Cardiac muscle cell (in vitro differentiated cells and primary cell): ENCODE data around the gene SZT2. TPM values are rescaled to one million over a fixed set of nuclear protein-coding genes. Genes with fewer than 3 reads are reported as not detected.
A peak's percentile ranks its signal among the peaks of the same experiment; 100 is the strongest.

Experiments
- DNase-seq, 2 donors: peaks; one replicate each; pipeline versions ENCODE4 v3.0.0 to v3.0.0-alpha.2; 2010 to 2017; ENCODE audit warnings: low read depth in 1 of 2, low spot score in 1 of 2
- H3K27ac ChIP-seq: fragments of 200-600 bp; sonication (generic); 2 replicates; pipeline ENCODE4 v1.5.1; 2016
- H3K27me3 ChIP-seq: fragments of 200-600 bp; sonication (generic); 2 replicates; pipeline ENCODE4 v1.6.0; 2016; ENCODE audit warnings: control low read depth
- H3K36me3 ChIP-seq: fragments of 200-600 bp; sonication (generic); 2 replicates; pipeline ENCODE4 v1.5.1; 2016; ENCODE audit warnings: control low read depth
- H3K4me1 ChIP-seq: fragments of 200-600 bp; sonication (generic); 2 replicates; pipeline ENCODE4 v1.8.1; 2017; ENCODE audit warnings: low read depth, mild to moderate bottlenecking, mixed run types
- H3K4me3 ChIP-seq: fragments of 200-600 bp; sonication (generic); 2 replicates; pipeline ENCODE4 v1.5.1; 2016; ENCODE audit warnings: mild to moderate bottlenecking
- H3K9me3 ChIP-seq: fragments of 200-600 bp; sonication (generic); 2 replicates; pipeline ENCODE4 v1.5.1; 2017; ENCODE audit warnings: low read depth, mild to moderate bottlenecking, control low read depth
- polyA plus RNA-seq: library from polyadenylated mRNA; unstranded; fragments of >200 nt; fragmentation: Nextera tagmentation; extraction: Ambion mirVana; gene quantifications from 2 replicates; pipeline ENCODE4 v1.2.1, GENCODE V29; 2016
- total RNA-seq: library from RNA; depleted of rRNA; stranded (reverse); fragments of >200 nt; gene quantifications from 2 replicates; pipeline ENCODE4 v1.2.3, GENCODE V29; 2016
- TF ChIP-seq, protein P1 (sequence below): IDR thresholded peaks from 2 replicates; pipeline ENCODE4 v1.5.1; 2012; ENCODE audit warnings: low read depth, mild to moderate bottlenecking, low read length

The SZT2 gene
- total and polyA plus RNA-seq, 2 experiments from 2014 or later: 11.5 to 28.2 TPM

DNA sequence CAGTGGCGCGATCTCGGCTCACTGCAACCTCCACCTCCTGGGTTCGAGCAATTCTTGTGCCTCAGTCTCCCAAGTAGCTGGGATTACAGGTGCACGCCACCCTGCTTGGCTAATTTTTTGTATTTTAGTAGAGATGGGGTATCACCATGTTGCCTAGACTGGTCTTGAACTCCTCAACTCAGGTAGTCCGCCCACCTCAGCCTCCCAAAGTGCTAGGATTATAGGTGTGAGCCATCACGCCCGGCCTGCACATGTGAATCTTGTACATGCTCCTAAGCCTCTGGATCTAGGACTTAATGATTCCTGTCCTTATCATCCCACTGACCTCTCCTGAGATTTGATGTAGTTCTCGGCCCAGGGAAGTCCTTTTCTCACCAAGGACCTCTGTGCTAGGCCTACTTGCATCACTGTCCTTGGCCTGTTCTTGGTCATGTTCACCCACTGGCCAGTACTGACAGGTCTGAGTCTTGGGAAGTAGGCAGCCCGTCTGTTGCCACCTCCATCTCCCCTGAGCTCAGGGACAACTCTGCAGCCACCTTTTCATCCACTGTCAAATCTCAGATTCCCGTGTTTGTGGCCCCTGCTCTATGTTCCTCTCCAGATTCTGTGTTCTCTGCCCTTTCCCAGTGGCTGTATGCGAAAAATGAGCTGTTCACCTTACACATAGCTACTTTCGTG is 54.6 kb downstream of the SZT2 start:
- Histone ChIP-seq H3K9me3 (no peaks in the 10 kb centered on the region), H3K27me3 (no peaks in the 10 kb centered on the region), H3K4me3 (no peak overlapping the region), H3K4me1 (peaks cover 13% of the 10 kb centered on the region), H3K27ac (peak overlapping the region; percentile 31), H3K36me3 (peaks cover 36% of the 10 kb centered on the region)
- TF ChIP-seq, protein P1, sequence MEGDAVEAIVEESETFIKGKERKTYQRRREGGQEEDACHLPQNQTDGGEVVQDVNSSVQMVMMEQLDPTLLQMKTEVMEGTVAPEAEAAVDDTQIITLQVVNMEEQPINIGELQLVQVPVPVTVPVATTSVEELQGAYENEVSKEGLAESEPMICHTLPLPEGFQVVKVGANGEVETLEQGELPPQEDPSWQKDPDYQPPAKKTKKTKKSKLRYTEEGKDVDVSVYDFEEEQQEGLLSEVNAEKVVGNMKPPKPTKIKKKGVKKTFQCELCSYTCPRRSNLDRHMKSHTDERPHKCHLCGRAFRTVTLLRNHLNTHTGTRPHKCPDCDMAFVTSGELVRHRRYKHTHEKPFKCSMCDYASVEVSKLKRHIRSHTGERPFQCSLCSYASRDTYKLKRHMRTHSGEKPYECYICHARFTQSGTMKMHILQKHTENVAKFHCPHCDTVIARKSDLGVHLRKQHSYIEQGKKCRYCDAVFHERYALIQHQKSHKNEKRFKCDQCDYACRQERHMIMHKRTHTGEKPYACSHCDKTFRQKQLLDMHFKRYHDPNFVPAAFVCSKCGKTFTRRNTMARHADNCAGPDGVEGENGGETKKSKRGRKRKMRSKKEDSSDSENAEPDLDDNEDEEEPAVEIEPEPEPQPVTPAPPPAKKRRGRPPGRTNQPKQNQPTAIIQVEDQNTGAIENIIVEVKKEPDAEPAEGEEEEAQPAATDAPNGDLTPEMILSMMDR: no peak
- no peak for DNase-seq

DNA sequence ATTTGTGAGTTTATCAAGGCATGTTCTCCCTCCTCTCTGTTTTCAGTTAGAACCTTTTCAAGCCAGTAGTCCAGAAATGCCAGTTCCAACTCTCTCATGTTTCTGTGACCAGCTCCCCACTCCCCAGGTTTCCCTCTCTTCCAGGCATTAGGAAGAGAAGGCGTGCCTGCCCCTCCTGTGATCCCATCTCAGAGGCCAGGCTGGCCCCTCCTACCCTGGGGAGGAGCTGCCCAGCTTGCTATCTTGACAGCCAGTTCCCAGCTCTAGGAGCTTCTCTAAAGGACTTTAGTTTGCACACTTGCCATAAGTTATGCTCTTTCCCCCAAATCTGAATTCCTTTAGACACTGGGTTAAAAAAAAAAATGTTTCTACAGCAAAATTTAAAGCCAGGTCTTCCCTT is 55.1 kb downstream of the SZT2 start:
- H3K27ac ChIP-seq: peak overlapping the region; percentile 31
- TF ChIP-seq, protein P1: no peak
- peaks cover 13% of the 10 kb centered on the region for H3K4me1 ChIP-seq
- no peaks in the 10 kb centered on the region for H3K9me3 ChIP-seq
- DNase-seq: peak; percentile 47 to 73
- H3K27me3 ChIP-seq: no peaks in the 10 kb centered on the region
- no peak overlapping the region for H3K4me3 ChIP-seq
- H3K36me3 ChIP-seq: peaks cover 34% of the 10 kb centered on the region

DNA sequence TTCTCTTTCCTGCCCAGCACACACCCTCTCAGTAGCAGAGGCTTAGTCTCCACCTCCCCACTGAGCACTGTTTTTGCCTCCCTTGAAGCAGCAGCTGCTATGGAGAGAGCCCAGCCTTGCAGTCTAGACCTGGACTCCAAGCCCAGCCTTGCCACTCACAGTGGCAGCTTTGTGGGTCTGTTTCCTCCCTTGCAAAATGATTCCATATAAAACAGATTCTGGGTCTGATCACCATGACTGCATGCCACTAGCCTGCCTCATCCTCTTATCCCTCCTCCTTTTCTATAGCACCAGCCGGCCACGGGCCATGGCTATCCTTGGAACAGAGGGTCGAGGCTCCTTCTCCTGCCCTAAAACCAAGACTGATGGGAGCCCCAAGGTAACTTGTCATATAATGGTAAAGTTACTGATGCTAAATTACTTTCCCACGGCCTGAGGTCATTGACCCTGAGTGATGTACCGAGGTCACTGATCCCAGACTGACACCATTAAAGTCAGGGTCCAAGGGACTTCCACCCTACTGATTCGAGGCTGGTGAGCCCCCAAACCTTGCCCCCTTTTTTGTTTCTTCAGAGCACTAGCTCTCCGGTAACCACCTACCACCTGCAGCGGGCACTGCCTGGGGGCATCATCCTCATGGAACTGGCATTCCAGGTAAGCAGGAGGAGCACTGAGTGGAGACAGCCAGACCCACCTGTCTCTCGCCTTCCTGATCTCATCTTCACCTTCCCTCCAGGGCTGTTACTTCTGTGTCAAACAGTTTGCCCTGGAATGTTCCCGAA is 56.1 kb downstream of the SZT2 start:
- Histone ChIP-seq H3K9me3 (no peaks in the 10 kb centered on the region), H3K27me3 (no peaks in the 10 kb centered on the region), H3K36me3 (peaks cover 32% of the 10 kb centered on the region), H3K4me1 (peaks cover 13% of the 10 kb centered on the region), H3K27ac (no peak overlapping the region), H3K4me3 (no peak overlapping the region)
- no peak for DNase-seq
- TF ChIP-seq, protein P1: no peak

DNA sequence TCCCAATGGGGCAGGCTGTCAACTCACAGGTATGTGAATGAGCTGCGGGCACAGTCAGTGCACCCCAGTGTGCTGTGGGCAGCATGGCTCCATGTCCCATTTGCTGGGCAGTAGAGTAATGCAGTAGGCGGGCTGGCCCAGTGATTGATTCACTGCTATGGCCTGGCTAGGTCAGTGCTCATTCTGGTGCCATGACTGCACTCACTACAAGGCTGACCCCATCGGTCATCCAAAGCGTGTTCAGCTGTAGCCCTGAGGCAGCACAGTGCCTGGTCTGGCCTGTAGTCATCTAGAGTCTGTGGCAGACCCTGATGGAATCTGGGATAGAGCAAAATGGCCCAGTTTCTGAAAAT is 56.7 kb downstream of the SZT2 start:
- H3K9me3 ChIP-seq: no peaks in the 10 kb centered on the region
- H3K4me1 ChIP-seq: peaks cover 13% of the 10 kb centered on the region
- peaks cover 28% of the 10 kb centered on the region for H3K36me3 ChIP-seq
- H3K4me3 ChIP-seq: no peak overlapping the region
- H3K27ac ChIP-seq: no peak overlapping the region
- TF ChIP-seq, protein P1: no peak
- H3K27me3 ChIP-seq: no peaks in the 10 kb centered on the region
- no peak for DNase-seq

DNA sequence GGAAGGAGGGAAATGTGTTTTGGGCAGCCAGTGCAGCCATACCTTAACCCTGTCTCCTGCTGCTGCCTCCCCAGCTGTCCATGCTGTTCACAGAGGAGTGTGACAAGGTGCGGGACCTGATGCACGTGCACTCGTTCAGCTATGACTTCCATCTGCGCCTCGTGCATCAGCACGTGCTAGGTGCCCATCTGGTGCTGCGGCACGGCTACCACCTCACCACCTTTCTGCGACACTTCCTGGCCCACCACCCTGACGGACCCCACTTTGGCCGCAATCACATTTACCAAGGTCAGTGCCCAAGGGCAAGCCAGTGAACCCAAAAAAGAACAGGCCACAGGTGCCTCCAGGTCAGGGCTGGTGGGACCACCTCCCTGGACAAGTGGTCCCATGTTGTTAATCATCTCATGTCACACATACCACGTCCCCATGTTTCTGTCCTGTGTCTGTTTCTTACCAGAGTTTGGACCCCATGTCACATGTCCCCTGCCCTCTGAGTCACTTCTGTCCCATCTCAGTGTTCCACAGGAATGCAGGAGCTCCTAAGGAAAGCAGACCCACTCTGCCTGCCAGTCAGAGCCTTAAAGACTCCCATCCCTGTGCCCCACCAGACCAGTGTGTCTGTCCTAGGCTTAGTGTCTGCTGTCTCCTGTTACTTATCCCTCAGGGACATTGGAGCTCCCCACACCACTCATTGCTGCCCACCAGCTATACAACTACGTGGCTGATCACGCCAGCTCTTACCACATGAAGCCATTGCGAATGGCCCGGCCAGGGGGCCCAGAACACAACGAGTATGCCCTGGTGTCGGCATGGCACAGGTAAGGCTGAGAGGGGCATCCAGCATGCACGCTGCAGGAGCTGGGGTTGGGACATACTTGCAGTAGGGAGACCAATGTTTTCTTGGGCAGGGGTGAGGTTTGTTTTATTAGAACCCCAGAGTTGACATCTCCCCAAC is 57.5 kb downstream of the SZT2 start:
- H3K9me3 ChIP-seq: no peaks in the 10 kb centered on the region
- H3K27me3 ChIP-seq: no peaks in the 10 kb centered on the region
- no peak overlapping the region for H3K27ac ChIP-seq
- H3K4me1 ChIP-seq: peaks cover 13% of the 10 kb centered on the region
- TF ChIP-seq, protein P1: no peak
- no peak for DNase-seq
- H3K36me3 ChIP-seq: peaks cover 28% of the 10 kb centered on the region
- no peak overlapping the region for H3K4me3 ChIP-seq
